ENCODE data around the gene ARL15.

DNA sequence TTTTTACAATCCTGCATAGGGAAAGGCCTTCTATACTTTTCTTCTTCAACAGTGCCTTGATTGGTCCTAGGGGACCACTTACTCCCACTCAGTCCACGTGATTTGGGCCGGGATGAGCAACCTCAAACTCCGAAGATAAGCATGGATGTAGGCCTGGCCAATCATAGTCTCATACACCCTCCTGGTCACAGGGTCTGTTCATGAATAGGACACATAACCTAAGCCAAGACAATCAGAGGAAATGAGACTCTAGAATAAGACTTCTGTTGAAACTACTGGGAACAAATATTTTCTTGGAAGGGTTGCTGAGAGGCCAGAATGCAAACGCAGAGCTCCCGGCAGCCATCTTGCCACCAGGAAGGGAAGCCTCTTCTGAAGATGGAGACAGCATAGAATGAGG is 68.1 kb downstream of the ARL15 start:
- TF ChIP-seq EZH2 (IDR thresholded peaks at IDR 0.05; ENCODE audit: borderline replicate concordance, low read depth, low read length, severe bottlenecking) (no peak), CTCF (IDR thresholded peaks at IDR 0.05; ENCODE audit: borderline replicate concordance, extremely low read depth, low read length, poor library complexity, severe bottlenecking) (no peak)
